UCSD-AML1 (cell line): Measurements from ENCODE around the gene ERICH4.
"Not testable (repeated sequence)": the region's sequence is repeated elsewhere in the genome, so short reads cannot be mapped to it uniquely, and the experiment has no call there.

ENCODE experiments used
- DNase-seq: peaks from one replicate; lab custom pipeline; 2025; ENCODE audit not compliant: unreplicated experiment; lab: John Stamatoyannopoulos, UW

ERICH4 gene

DNA sequence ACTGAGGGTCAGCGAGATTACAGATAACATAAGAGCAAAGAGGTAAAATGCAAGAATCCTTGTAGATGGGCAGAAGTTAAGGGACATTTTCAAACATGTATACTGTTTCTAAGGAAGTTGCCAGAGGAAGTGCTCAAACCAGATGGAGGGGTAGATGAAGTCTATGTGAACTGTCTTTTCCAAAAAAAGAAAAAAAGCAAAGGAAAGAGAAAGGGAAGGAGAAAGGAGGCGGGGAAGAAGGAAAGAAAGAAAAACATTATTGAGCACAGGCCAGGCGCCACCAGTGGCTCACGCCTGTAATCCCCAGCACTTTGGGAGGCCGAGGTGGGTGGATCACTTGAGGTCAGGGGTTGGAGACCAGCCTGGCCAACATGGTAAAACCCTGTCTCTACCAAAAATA, 8.5 kb upstream of the ERICH4 start:
- DNase-seq: no peak

GRCh38 chr19:41435376-41435775, 7.6 kb upstream of the ERICH4 start:
- DNase-seq: not testable (repeated sequence)

GRCh38 chr19:41435936-41436673, 6.9 kb upstream of the ERICH4 start:
- DNase-seq: no peak

GRCh38 chr19:41436674-41436951, 6.3 kb upstream of the ERICH4 start:
- no peak for DNase-seq

DNA sequence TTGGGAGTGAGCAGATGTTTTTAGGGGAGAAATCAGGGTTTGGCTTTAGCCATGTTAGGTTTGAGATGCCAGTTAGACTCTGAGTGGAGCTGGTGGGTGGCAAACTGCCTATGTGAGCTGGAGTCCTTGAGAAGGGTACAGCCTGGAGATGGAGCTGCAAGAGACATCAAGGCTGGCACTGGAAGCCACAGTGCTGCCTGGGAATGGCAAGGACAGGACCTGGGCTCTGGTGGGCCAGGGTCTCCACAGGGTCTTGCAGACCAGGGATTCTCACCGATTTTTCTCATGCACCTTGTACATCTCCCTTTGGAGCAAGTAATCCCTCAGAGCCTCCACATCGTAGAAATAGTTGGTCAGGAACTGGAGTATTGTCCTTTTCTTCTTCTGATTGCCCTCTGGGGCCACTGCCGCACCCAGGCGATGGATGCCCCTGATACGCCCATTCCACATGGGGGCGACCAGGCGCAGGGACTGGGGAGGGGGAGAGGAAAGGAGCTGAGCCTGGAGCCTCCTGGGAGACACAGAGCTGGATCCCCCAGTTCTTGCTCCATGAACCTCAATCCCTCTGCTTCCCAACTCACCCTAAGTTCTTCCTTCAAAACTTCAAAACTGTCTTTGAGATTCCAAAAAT, 4.9 kb upstream of the ERICH4 start:
- DNase-seq: no peak

GRCh38 chr19:41439441-41440222, 3.3 kb upstream of the ERICH4 start, which contains the start of gene DMAC2:
Gene DMAC2 (minus strand): TSS chr19:41439912. CDS start chr19:41439899, 13 bp downstream.
- DNase-seq: peak; percentile 96

DNA sequence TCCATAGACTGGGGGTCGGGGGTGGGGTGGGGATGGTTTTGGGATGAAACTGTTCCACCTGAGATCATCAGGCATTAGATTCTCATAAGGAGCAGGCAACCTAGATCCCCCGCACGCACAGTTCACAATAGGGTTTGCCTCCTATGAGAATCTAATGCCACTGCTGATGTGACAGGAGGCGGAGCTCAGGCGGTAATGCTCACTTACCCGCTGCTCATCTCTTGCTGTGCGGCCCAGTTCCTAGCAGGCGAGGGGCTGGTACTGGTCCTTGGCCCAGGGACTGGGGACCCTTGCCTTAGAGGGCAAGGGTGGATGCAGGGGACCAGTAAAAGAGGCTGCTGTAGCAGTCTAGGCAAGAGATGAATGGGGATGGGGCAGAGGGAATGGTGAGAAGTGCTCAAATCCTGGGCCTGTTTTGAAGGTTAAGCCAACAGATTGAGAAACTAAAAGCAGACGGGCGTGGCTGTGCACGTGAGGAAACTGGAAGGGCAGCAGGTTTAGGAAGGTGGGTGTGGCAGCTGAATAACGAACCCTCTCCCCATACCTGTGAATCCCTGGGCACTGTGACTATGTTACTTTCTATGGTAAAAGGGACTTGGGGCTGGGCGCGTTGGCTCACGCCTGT, 1.5 kb upstream of the ERICH4 start:
- no peak for DNase-seq

- DNase-seq: no peak
Measured at GRCh38 chr19:41443813-41444455, 978 bp downstream of the ERICH4 start.

GRCh38 chr19:41445575-41445974, 2.6 kb downstream of the ERICH4 start:
- DNase-seq: no peak

- DNase-seq: no peak
Measured at GRCh38 chr19:41447732-41448332, 4.9 kb downstream of the ERICH4 start.

DNA sequence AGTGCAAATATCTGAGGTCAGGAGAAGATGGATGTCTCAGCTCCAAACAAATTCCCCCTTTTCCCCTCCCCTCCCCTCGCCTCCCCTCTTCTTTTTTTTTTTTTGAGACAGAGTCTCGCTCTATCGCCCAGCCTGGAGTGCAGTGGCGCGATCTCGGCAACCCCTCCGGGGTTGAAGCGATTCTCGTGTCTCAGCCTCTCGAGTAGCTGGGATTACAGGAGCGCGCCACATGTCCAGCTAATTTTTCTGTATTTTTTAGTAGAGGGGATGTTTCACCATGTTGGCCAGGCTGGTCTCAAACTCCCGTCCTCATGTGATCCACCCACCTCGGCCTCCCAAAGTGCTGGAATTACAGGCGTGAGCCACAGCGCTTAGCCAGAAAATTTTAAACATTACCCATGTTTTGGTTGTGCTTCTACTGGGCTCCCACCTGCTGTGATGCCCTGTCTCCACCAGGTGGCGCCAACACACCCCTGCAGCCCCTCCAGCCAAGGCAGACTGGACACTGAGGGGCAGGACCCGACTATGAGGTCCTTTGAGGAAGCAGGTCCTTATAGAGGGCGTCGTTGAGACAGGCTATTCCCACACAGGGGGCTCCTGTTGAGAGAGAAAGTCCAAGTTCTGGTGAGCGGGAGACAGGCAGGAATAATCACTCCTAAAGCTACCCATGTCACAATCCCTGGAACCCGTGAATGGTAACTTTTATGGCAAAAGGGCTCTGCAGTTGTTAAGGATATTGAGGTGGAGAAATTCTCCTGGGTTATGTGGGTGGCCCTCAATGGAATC, 6.3 kb downstream of the ERICH4 start:
- DNase-seq: peak; percentile 73

DNA sequence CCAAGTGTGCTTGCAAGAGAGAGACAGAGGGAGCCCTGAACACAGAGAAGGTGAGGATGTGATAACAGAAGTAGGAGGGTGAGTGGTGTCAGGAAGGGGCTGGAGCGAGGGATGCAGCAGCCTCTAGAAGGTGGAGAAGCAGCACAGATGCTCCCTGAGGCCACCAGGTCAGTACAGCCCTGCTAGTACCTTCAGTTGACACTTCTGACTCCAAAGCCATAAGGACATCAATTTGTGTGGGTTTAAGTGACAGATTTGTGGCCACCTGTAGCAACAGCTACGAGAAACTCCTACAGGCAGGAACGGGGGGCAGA, 6.9 kb downstream of the ERICH4 start:
- DNase-seq: no peak

GRCh38 chr19:41452584-41453275, 9.8 kb downstream of the ERICH4 start:
- no peak for DNase-seq

GRCh38 chr19:41455936-41456335, 13.0 kb downstream of the ERICH4 start:
- DNase-seq: no peak

DNA sequence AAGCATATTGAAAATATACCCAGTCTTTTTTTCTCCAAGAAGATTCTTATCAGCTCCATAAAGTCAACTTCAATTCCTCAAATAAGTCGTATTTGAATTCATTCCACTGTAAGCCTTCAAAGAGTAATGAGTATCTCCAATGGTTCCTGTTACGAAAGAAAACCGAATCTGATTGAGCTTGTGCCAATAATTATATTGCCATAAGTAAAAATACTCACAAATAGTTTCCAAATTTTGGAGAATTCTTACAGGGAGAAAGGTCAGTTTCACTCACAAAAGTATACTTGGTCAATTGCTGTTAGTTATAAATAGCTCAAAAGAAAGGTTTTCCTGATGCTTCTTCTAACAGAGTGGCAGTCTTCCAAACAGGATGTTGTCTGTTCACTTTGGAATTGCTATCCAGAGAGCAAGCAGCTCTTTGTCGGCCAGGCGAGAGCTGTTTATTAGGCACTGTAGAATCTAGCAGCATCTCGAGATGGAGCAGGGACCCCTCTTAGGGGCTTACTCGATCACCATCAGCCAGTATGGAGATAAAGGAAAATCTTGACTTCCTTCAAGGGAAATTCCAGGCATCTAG, 13.5 kb downstream of the ERICH4 start:
- no peak for DNase-seq

DNA sequence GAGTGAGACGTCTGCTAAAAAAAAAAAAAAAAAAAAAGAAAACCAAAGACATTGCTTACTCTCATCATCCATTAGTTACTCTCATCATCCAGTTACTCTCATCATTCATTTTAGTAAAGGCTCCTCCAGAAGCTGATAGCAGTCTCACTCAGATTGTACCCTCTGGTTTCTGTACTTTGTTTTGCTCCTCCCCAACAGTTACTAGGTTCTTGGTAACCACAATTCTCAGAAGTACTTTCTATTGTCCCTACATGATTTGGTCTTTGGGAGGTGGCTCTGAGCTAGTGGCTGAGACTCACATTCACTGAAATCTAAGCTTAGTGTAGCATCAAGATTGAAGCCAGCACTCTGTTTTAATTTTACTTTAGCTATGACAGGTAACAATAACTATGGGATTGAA, 14.3 kb downstream of the ERICH4 start:
- no peak for DNase-seq

DNA sequence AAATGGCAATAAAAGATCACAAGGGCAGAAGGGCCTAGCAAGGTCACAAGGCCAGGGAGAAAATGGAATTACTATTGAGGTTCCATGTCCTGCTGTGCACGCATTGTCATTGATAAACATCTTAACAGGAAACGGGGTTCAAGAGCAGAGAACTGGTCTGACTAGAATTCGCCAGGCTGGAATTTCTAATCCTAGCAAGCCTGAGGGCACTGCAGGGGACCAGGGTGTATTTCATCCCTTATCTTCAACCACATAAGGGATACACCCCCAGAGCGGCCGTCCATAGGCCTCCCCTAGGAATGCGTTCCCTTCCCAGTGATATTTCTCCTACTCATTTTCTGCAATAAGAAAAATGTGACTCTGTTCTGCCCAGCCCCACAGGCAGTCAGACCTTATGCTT, 19.5 kb downstream of the ERICH4 start:
- no peak for DNase-seq

GRCh38 chr19:41463257-41464256, 20.6 kb downstream of the ERICH4 start:
- not testable (repeated sequence) for DNase-seq
